OCI-LY7 (cell line): ENCODE measurements around the gene RPL22.

ENCODE experiments used
- EZH2phosphoT487 ChIP-seq: fragments of 200-600 bp; sonication (generic); IDR thresholded peaks from 2 replicates; pipeline ENCODE4 v1.6.1; 2018; ENCODE audit warnings: low read depth, borderline replicate concordance, mild to moderate bottlenecking, mixed run types, antibody characterized with exemption, low read length, moderate library complexity, mixed read lengths
- TF ChIP-seq, protein P1 (sequence below): fragments of 200-600 bp; sonication (generic); conservative IDR thresholded peaks from 2 replicates; pipeline ENCODE4 v1.5.1; 2014; ENCODE audit warnings: mild to moderate bottlenecking, antibody characterized with exemption, low read length, moderate library complexity, mixed read lengths

DNA sequence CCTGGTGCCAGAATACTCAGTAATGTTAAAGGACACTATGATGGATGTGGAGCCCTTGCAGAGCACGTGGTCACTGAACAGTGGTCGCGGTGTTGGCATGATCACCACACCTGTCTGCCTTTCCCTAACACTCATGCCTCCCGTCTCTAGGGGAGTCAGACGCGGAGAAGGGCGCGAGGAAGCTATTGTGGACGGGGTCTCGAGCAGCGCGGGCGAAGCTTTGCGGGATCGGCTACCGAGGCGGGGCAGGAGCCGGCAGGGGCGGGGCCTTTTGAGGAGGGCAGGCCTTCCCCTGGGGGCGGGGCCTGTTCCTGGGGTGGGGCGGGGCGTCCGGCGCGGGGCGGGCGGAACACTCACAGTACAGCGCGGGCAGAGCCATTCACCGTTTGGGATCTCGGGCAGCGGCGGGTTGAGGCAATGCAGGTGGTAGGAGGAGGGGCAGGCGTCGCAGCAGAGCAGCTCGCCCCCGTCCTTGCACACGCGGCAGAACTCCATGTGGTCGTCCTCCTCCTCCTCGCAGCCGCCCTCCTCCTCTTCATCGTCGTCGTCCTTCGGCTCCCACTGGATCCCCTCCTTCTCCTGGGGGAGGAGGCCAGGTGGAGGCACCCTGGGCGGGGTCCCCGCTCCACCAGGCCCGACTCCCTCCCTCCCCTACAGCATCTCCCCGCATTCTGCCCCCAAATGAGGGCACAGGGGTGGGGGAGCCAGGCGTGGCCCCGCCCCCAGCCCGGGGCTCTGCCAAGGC, 50.7 kb downstream of the RPL22 start:
- TF ChIP-seq, protein P1, sequence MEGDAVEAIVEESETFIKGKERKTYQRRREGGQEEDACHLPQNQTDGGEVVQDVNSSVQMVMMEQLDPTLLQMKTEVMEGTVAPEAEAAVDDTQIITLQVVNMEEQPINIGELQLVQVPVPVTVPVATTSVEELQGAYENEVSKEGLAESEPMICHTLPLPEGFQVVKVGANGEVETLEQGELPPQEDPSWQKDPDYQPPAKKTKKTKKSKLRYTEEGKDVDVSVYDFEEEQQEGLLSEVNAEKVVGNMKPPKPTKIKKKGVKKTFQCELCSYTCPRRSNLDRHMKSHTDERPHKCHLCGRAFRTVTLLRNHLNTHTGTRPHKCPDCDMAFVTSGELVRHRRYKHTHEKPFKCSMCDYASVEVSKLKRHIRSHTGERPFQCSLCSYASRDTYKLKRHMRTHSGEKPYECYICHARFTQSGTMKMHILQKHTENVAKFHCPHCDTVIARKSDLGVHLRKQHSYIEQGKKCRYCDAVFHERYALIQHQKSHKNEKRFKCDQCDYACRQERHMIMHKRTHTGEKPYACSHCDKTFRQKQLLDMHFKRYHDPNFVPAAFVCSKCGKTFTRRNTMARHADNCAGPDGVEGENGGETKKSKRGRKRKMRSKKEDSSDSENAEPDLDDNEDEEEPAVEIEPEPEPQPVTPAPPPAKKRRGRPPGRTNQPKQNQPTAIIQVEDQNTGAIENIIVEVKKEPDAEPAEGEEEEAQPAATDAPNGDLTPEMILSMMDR = no peak
- no peak for TF ChIP-seq EZH2phosphoT487
